A549 (cell line): ENCODE measurements around the gene SKI. TPM values are rescaled to one million over a fixed set of nuclear protein-coding genes. Genes with fewer than 3 reads are reported as not detected.
A peak's percentile ranks its signal among the peaks of the same experiment; 100 is the strongest.

Experiments
- ATAC-seq, 2 experiments: fragments of 200-7000 bp in 1 of 2; fragments of >200 bp in 1 of 2; cut with Nextera tagmentation in 1 of 2; cut with Tn5 transposase in 1 of 2; 3 replicates each; pipeline versions ENCODE4 v1.8.0 to v1.9.1; 2018 to 2020; ENCODE audit warnings: mild to moderate bottlenecking in 1 of 2, moderate library complexity in 1 of 2
- CTCF ChIA-PET: fragments of 300-600 bp; sonication (Branson Sonifier 250); formaldehyde crosslinking; extraction: SDS; loops from one replicate; lab custom pipeline; 2021; ENCODE audit warnings: antibody characterized with exemption, inconsistent platforms; lab: Yijun Ruan, JAX
- POLR2A ChIA-PET: fragments of 350-600 bp; formaldehyde crosslinking; extraction: SDS; loops from one replicate; lab custom pipeline; 2021; ENCODE audit warnings: antibody characterized with exemption, inconsistent platforms; lab: Yijun Ruan, JAX
- DNase-seq, 2 experiments: peaks; one replicate each; pipeline versions ENCODE4 v3.0.0 to v3.0.0-alpha.2; 2011 to 2016; ENCODE audit warnings: low read depth in 1 of 2, low spot score in 1 of 2
- FAIRE-seq: peaks from 2 replicates; lab custom pipeline; 2011; peaks lifted over from hg19 to GRCh38; lab: Jason Lieb, UNC
- H3K27ac ChIP-seq, 2 experiments: fragments of >200 bp; sonication (Bioruptor Twin); formaldehyde crosslinking; 3 replicates each; pipeline ENCODE4 v1.5.1; 2016 to 2017
- H3K4me1 ChIP-seq: fragments of >200 bp; sonication (Bioruptor Twin); formaldehyde crosslinking; 3 replicates; pipeline ENCODE4 v1.6.1; 2016
- H3K4me2 ChIP-seq: fragments of >200 bp; sonication (Bioruptor Twin); formaldehyde crosslinking; 3 replicates; pipeline ENCODE4 v1.6.1; 2016
- H3K4me3 ChIP-seq: fragments of >200 bp; sonication (Bioruptor Twin); formaldehyde crosslinking; 3 replicates; pipeline ENCODE4 v1.5.1; 2016
- H3K9me3 ChIP-seq: fragments of >200 bp; sonication (Bioruptor Twin); formaldehyde crosslinking; 3 replicates; pipeline ENCODE4 v1.6.1; 2016
- BHLHE40 ChIP-seq: IDR thresholded peaks from 2 replicates; pipeline ENCODE4 v1.6.1; 2012; ENCODE audit warnings: low read depth, low read length, inconsistent platforms
- CEBPB ChIP-seq, 2 experiments: fragments of >200 bp in 1 of 2; sonication (Bioruptor Twin) in 1 of 2; formaldehyde crosslinking in 1 of 2; IDR thresholded peaks; 2 replicates each; pipeline ENCODE4 v1.6.1; 2012 to 2016
- CHD2 ChIP-seq: fragments of 150-350 bp; IDR thresholded peaks from 2 replicates; pipeline ENCODE4 v1.6.1; 2014; ENCODE audit warnings: low read length; ENCODE audit not compliant: partially characterized antibody
- CHD4 ChIP-seq: fragments of 200-600 bp; sonication (generic); IDR thresholded peaks from 2 replicates; pipeline ENCODE4 v1.6.1; 2016; ENCODE audit warnings: antibody characterized with exemption, mild to moderate bottlenecking, borderline replicate concordance
- EHF ChIP-seq: fragments of 250-450 bp; sonication (Bioruptor Pico); IDR thresholded peaks from 2 replicates; pipeline ENCODE4 v1.5.0; 2020; ENCODE audit warnings: mild to moderate bottlenecking
- ESRRA ChIP-seq: fragments of 150-350 bp; IDR thresholded peaks from 2 replicates; pipeline ENCODE4 v1.6.1; 2014; ENCODE audit warnings: mild to moderate bottlenecking, low read length, borderline replicate concordance
- FOXS1 ChIP-seq: fragments of 250-450 bp; sonication (Bioruptor Pico); IDR thresholded peaks from 2 replicates; pipeline ENCODE4 v1.5.0; 2020; ENCODE audit warnings: mild to moderate bottlenecking, moderate library complexity
- HMGXB4 ChIP-seq: fragments of 250-450 bp; sonication (Bioruptor Pico); IDR thresholded peaks from 2 replicates; pipeline ENCODE4 v1.5.0; 2021; ENCODE audit warnings: mild to moderate bottlenecking, moderate library complexity, borderline replicate concordance
- HOXB13 ChIP-seq: fragments of 250-450 bp; sonication (Bioruptor Pico); IDR thresholded peaks from 2 replicates; pipeline ENCODE4 v1.5.0; 2020; ENCODE audit warnings: low read depth, mild to moderate bottlenecking, moderate library complexity
- HOXB5 ChIP-seq: fragments of 250-450 bp; sonication (Bioruptor Pico); IDR thresholded peaks from 2 replicates; pipeline ENCODE4 v1.5.0; 2020; ENCODE audit warnings: mild to moderate bottlenecking, moderate library complexity
- MAFK ChIP-seq: fragments of 450-650 bp; IDR thresholded peaks from 2 replicates; pipeline ENCODE4 v1.6.1; 2014; ENCODE audit not compliant: partially characterized antibody
- MYC ChIP-seq: IDR thresholded peaks from 2 replicates; pipeline ENCODE4 v1.6.1; 2012; ENCODE audit warnings: mild to moderate bottlenecking, inconsistent platforms, low read length, improper control_type of control experiment, borderline replicate concordance
- NR3C1 ChIP-seq: fragments of >200 bp; sonication (Bioruptor Twin); formaldehyde crosslinking; IDR thresholded peaks from 3 replicates; pipeline ENCODE4 v1.6.1; 2017
- POLR2AphosphoS2 ChIP-seq: conservative IDR thresholded peaks from 2 replicates; pipeline ENCODE4 v1.6.1; 2012; ENCODE audit warnings: low read length, improper control_type of control experiment, inconsistent platforms
- RAD21 ChIP-seq, 2 experiments: fragments of >200 bp in 1 of 2; sonication (Bioruptor Twin) in 1 of 2; formaldehyde crosslinking in 1 of 2; IDR thresholded peaks in 1 of 2; conservative IDR thresholded peaks in 1 of 2; 2 replicates in 1 of 2; 3 replicates in 1 of 2; pipeline ENCODE4 v1.6.1; 2012 to 2018; ENCODE audit warnings: inconsistent platforms in 1 of 2
- RARB ChIP-seq: fragments of 250-450 bp; sonication (Bioruptor Pico); IDR thresholded peaks from 2 replicates; pipeline ENCODE4 v1.8.0; 2021; ENCODE audit warnings: mild to moderate bottlenecking, moderate library complexity
- RCOR1 ChIP-seq: fragments of 150-350 bp; IDR thresholded peaks from 2 replicates; pipeline ENCODE4 v1.6.1; 2014; ENCODE audit warnings: antibody characterized with exemption, low read length, low read depth
- ZC3H11A ChIP-seq: fragments of 450-650 bp; IDR thresholded peaks from 2 replicates; pipeline ENCODE4 v1.6.1; 2014; ENCODE audit warnings: antibody characterized with exemption, mild to moderate bottlenecking
- ZSCAN20 ChIP-seq: fragments of 250-450 bp; sonication (Bioruptor Pico); IDR thresholded peaks from 2 replicates; pipeline ENCODE4 v1.8.0; 2022; ENCODE audit warnings: mild to moderate bottlenecking, moderate library complexity
- WGBS: methylation state at CpG from one replicate; pipeline ENCODE4 v1.1.6; 2017; ENCODE audit errors: missing lambda C conversion rate; 5-methylcytosine and 5-hydroxymethylcytosine counted together
- polyA plus RNA-seq, 4 experiments: library from polyadenylated mRNA; depleted of rRNA in 3 of 4; stranded (reverse); fragments of >200 nt; fragmentation: RNase III in 1 of 4; extraction: RNeasy Plus Mini Kit Qiagen cat#74134 plus additional on column Dnase treatment in 1 of 4; gene quantifications; 2 replicates in 3 of 4; 3 replicates in 1 of 4; pipeline ENCODE4 v1.2.3, GENCODE V29; 2011 to 2017
- TF ChIP-seq, protein P1 (sequence below): fragments of 250-450 bp; sonication (Bioruptor Pico); IDR thresholded peaks from 2 replicates; pipeline ENCODE4 v1.5.0; 2020; ENCODE audit warnings: low read depth, mild to moderate bottlenecking, moderate library complexity
- TF ChIP-seq, protein P2 (sequence below): fragments of >200 bp; sonication (Bioruptor Twin); formaldehyde crosslinking; IDR thresholded peaks from 3 replicates; pipeline ENCODE4 v1.6.1; 2016

SKI gene
- polyA plus RNA-seq, 2 of the 4 experiments (the other 2 are of a cell fraction): 2.8 to 12.0 TPM

- DNase-seq (no peak), ATAC-seq (no peak), FAIRE-seq (no peak)
- Histone ChIP-seq H3K4me3 (no peak overlapping the region), H3K4me1 (peaks cover 76% of the 10 kb centered on the region), H3K27ac (peak overlapping the region; percentile 89 to 97; a peak in 5 of 6 replicates), H3K4me2 (no peak overlapping the region; the same call in 2 of the 3 replicates)
- CTCF ChIA-PET: interaction anchor here (1.3 to 4.9 kb wide), 3 partner anchors 11 to 172 kb away, joined by 6 to 30 read pairs (median 11); partner anchors contain the start of gene FAAP20
- POLR2A ChIA-PET: interaction anchor here (1.0 kb wide), 1 partner anchor 17 kb away, joined by 3 read pairs; the partner anchor contains the start of gene SKI
- WGBS: 80% methylated on average over 13 of the region's 19 CpGs
- TF ChIP-seq ZSCAN20 (CRISPR knock-in tag) (no peak), HMGXB4 (CRISPR knock-in tag) (no peak), CHD4 (no peak), CHD2 (no peak)
- TF ChIP-seq, protein P1, sequence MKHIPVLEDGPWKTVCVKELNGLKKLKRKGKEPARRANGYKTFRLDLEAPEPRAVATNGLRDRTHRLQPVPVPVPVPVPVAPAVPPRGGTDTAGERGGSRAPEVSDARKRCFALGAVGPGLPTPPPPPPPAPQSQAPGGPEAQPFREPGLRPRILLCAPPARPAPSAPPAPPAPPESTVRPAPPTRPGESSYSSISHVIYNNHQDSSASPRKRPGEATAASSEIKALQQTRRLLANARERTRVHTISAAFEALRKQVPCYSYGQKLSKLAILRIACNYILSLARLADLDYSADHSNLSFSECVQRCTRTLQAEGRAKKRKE (CRISPR knock-in tag): no peak
- TF ChIP-seq, all 56 proteins: peak for 0
- H3K9me3 ChIP-seq: no peaks in the 10 kb centered on the region
Observed at GRCh38 chr1:2210084-2210653, 17.9 kb upstream of the SKI start.

DNA sequence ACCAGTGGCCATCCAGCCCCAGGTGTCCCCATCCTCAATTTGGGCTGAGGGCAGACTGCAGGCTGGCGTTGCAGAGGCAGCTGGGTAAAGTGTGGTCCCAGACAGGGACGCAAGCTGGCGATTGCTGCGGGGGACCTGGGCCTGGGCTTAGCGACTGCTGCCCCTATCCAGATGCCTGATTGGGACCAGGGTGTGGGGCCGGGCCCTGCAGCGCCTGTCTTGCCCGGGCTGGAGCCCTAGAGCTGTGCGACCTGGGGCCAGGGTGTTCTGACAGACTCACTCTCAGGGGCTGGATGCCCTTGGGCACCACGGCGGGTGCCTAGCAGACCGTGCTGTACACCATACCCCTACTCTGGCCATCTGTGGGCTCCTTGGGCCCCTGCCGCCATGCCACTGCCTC lies 17.3 kb upstream of the SKI start:
- WGBS: 91% methylated on average over 11 of the region's 13 CpGs
- Histone ChIP-seq H3K27ac (peak overlapping the region; percentile 42 to 97; a peak in 4 of 6 replicates), H3K4me2 (no peak overlapping the region), H3K4me3 (no peak overlapping the region), H3K9me3 (no peaks in the 10 kb centered on the region), H3K4me1 (peaks cover 72% of the 10 kb centered on the region)
- POLR2A ChIA-PET: no interaction called here
- CTCF ChIA-PET: interaction anchor here (0.6 to 4.9 kb wide), 3 partner anchors 13 to 171 kb away, joined by 3 to 30 read pairs (median 11); partner anchors contain the start of gene FAAP20
- no peak for TF ChIP-seq HOXB5 (CRISPR knock-in tag)
- no peak for TF ChIP-seq ESRRA
- TF ChIP-seq CEBPB (IDR thresholded peaks at IDR 0.05): no peak
- TF ChIP-seq POLR2AphosphoS2: no peak
- TF ChIP-seq ZC3H11A: no peak
- no peak for TF ChIP-seq MAFK
- no peak for TF ChIP-seq RAD21 (conservative IDR thresholded peaks at IDR 0.05 in 1 of 2, IDR thresholded peaks at IDR 0.05 in 1 of 2)
- no peak for TF ChIP-seq NR3C1
- TF ChIP-seq HOXB13 (CRISPR knock-in tag): no peak
- TF ChIP-seq BHLHE40: no peak
- no peak for TF ChIP-seq MYC
- TF ChIP-seq RARB: no peak
- TF ChIP-seq FOXS1 (CRISPR knock-in tag): no peak
- no peak for TF ChIP-seq EHF (CRISPR knock-in tag)
- TF ChIP-seq, protein P2, sequence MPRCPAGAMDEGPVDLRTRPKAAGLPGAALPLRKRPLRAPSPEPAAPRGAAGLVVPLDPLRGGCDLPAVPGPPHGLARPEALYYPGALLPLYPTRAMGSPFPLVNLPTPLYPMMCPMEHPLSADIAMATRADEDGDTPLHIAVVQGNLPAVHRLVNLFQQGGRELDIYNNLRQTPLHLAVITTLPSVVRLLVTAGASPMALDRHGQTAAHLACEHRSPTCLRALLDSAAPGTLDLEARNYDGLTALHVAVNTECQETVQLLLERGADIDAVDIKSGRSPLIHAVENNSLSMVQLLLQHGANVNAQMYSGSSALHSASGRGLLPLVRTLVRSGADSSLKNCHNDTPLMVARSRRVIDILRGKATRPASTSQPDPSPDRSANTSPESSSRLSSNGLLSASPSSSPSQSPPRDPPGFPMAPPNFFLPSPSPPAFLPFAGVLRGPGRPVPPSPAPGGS: no peak
- TF ChIP-seq RCOR1: no peak
- ATAC-seq (no peak), DNase-seq (no peak), FAIRE-seq (no peak)
